HepG2 (cell line): ENCODE measurements around the gene SUSD3. TPM values are rescaled to one million over a fixed set of nuclear protein-coding genes. Genes with fewer than 3 reads are reported as not detected.
A peak's percentile ranks its signal among the peaks of the same experiment; 100 is the strongest.

Experiments
- ATAC-seq: fragments of 200-7000 bp; cut with Tn5 transposase; 3 replicates; pipeline ENCODE4 v1.9.1; 2020; ENCODE audit warnings: mild to moderate bottlenecking, moderate library complexity
- BruUV-seq: library from RNA; stranded (reverse); fragments of 400-500 nt; replicated peaks from 2 replicates; lab custom pipeline; 2021; lab: Mats Ljungman, UMichigan
- CTCF ChIA-PET: fragments of 300-600 bp; formaldehyde crosslinking; extraction: SDS; loops from one replicate; lab custom pipeline; 2021; ENCODE audit warnings: low total read pairs, inconsistent platforms, low intra/inter-chr PET ratio; lab: Yijun Ruan, JAX
- POLR2A ChIA-PET: fragments of 350-600 bp; sonication (Branson Sonifier 250); formaldehyde crosslinking; loops from one replicate; lab custom pipeline; 2020; ENCODE audit warnings: antibody characterized with exemption, inconsistent platforms; lab: Yijun Ruan, JAX
- DNase-seq: peaks from one replicate; pipeline ENCODE4 v3.0.0-alpha.2; 2015; ENCODE audit warnings: low spot score
- FAIRE-seq: peaks from 3 replicates; lab custom pipeline; 2011; peaks lifted over from hg19 to GRCh38; lab: Jason Lieb, UNC
- H2AFZ ChIP-seq: one replicate; pipeline ENCODE4 v1.6.1; 2011; ENCODE audit warnings: low read length, inconsistent platforms
- H3K27ac ChIP-seq: fragments of 300-600 bp; 3 replicates; pipeline ENCODE4 v1.8.0; 2011; ENCODE audit warnings: mixed run types, mild to moderate bottlenecking, mixed read lengths, low read length, inconsistent platforms; ENCODE audit not compliant: insufficient read depth; ENCODE audit errors: extremely low read length
- H3K27me3 ChIP-seq, 2 experiments: fragments of 200-600 bp in 1 of 2; 2 replicates in 1 of 2; 3 replicates in 1 of 2; pipeline versions ENCODE4 v1.6.0 to v1.8.0; 2011; ENCODE audit warnings: low read length in 2 of 2, mild to moderate bottlenecking in 2 of 2, moderate library complexity in 2 of 2, inconsistent platforms in 1 of 2; ENCODE audit not compliant: insufficient read depth in 2 of 2, control insufficient read depth in 1 of 2
- H3K36me3 ChIP-seq, 2 experiments: fragments of 200-600 bp in 1 of 2; replicated peaks in 1 of 2; 2 replicates in 1 of 2; 3 replicates in 1 of 2; pipeline versions ENCODE4 v1.5.1 to v1.8.0; 2011; ENCODE audit warnings: low read length in 2 of 2, inconsistent platforms in 1 of 2; ENCODE audit not compliant: insufficient read depth in 2 of 2, control insufficient read depth in 1 of 2
- H3K4me1 ChIP-seq: 2 replicates; pipeline ENCODE4 v1.5.1; 2012; ENCODE audit warnings: low read length, inconsistent platforms; ENCODE audit not compliant: insufficient read depth
- H3K4me2 ChIP-seq: 2 replicates; pipeline ENCODE4 v1.6.0; 2011; ENCODE audit warnings: low read depth, low read length, inconsistent platforms
- H3K4me3 ChIP-seq, 3 experiments: fragments of 200-600 bp in 1 of 3; sonication (generic), shearing (Covaris generic) in 1 of 3; replicated peaks in 1 of 3; 2 replicates each; pipeline ENCODE4 v1.5.1; 2011 to 2016; ENCODE audit warnings: low read length in 3 of 3, inconsistent platforms in 2 of 3, low read depth in 2 of 3, mild to moderate bottlenecking in 2 of 3, control low read depth in 1 of 3, mixed read lengths in 1 of 3; ENCODE audit not compliant: insufficient read depth in 1 of 3
- H3K79me2 ChIP-seq: one replicate; pipeline ENCODE4 v1.6.1; 2011; ENCODE audit warnings: low read length, inconsistent platforms; ENCODE audit not compliant: insufficient read depth
- H3K9ac ChIP-seq: 2 replicates; pipeline ENCODE4 v1.6.0; 2011; ENCODE audit warnings: mild to moderate bottlenecking, low read depth, low read length, inconsistent platforms; ENCODE audit not compliant: insufficient read depth
- H3K9me3 ChIP-seq: 2 replicates; pipeline ENCODE4 v1.5.1; 2012; ENCODE audit warnings: mild to moderate bottlenecking, low read length
- H4K20me1 ChIP-seq: 2 replicates; pipeline ENCODE4 v1.6.0; 2011; ENCODE audit warnings: inconsistent platforms, mild to moderate bottlenecking, low read length, moderate library complexity; ENCODE audit not compliant: insufficient read depth
- CBX1 ChIP-seq: IDR thresholded peaks from one replicate; pipeline ENCODE4 v1.6.1; 2016; ENCODE audit warnings: antibody characterized with exemption, low read depth
- HOXA5 ChIP-seq: sonication (generic); formaldehyde crosslinking; IDR thresholded peaks from 2 replicates; pipeline ENCODE4 v1.4.0; 2020; ENCODE audit warnings: missing genetic modification reagents
- MAFG ChIP-seq: sonication (generic); formaldehyde crosslinking; IDR thresholded peaks from 2 replicates; pipeline ENCODE4 v1.5.1; 2020; ENCODE audit warnings: mild to moderate bottlenecking, missing genetic modification reagents
- NFIB ChIP-seq: sonication (generic); formaldehyde crosslinking; IDR thresholded peaks from 2 replicates; pipeline ENCODE4 v1.9.0; 2021; ENCODE audit warnings: missing genetic modification reagents, mild to moderate bottlenecking, borderline replicate concordance
- SALL2 ChIP-seq: sonication (generic); formaldehyde crosslinking; IDR thresholded peaks from 2 replicates; pipeline ENCODE4 v1.8.1; 2023; ENCODE audit warnings: mild to moderate bottlenecking, missing genetic modification reagents, inconsistent platforms
- SP5 ChIP-seq: IDR thresholded peaks from 2 replicates; pipeline ENCODE4 v1.6.1; 2016; ENCODE audit warnings: low read depth, borderline replicate concordance
- SUZ12 ChIP-seq: fragments of 150-350 bp; IDR thresholded peaks from 2 replicates; pipeline ENCODE4 v1.6.1; 2014; ENCODE audit warnings: low read depth, low read length
- XBP1 ChIP-seq: sonication (generic); formaldehyde crosslinking; IDR thresholded peaks from 2 replicates; pipeline ENCODE4 v1.5.0; 2020; ENCODE audit warnings: missing genetic modification reagents
- ZMYM3 ChIP-seq: sonication (generic); formaldehyde crosslinking; IDR thresholded peaks from 2 replicates; pipeline ENCODE4 v1.5.1; 2020; ENCODE audit warnings: mild to moderate bottlenecking, missing genetic modification reagents
- ZNF605 ChIP-seq: sonication (generic); formaldehyde crosslinking; IDR thresholded peaks from 2 replicates; pipeline ENCODE4 v1.8.0; 2022; ENCODE audit warnings: mild to moderate bottlenecking, missing genetic modification reagents
- ZNF619 ChIP-seq: sonication (generic); formaldehyde crosslinking; IDR thresholded peaks from 2 replicates; pipeline ENCODE4 v1.4.0; 2020; ENCODE audit warnings: mild to moderate bottlenecking, missing genetic modification reagents
- ZNF703 ChIP-seq: sonication (generic); formaldehyde crosslinking; IDR thresholded peaks from 2 replicates; pipeline ENCODE4 v1.5.1; 2020; ENCODE audit warnings: missing genetic modification reagents, mild to moderate bottlenecking, moderate library complexity, borderline replicate concordance
- ZNF713 ChIP-seq: sonication (generic); formaldehyde crosslinking; IDR thresholded peaks from 2 replicates; pipeline ENCODE4 v1.4.0; 2020; ENCODE audit warnings: mild to moderate bottlenecking, missing genetic modification reagents
- ZNF720 ChIP-seq: sonication (generic); formaldehyde crosslinking; IDR thresholded peaks from 2 replicates; pipeline ENCODE4 v1.4.0; 2020; ENCODE audit warnings: missing genetic modification reagents
- WGBS: methylation state at CpG from one replicate; pipeline ENCODE4 v1.1.6; 2017; ENCODE audit warnings: low lambda C conversion rate; 5-methylcytosine and 5-hydroxymethylcytosine counted together
- in situ Hi-C: cut with HindIII; loops from 2 replicates; pipeline ENCODE4 v1.10.0; 2017; ENCODE audit warnings: low pct_unique_long_range_greater_than_20kb; ENCODE audit not compliant: extremely low pct_ligation_motif_present
- intact Hi-C: fragments of 100-400 bp; cut with micrococcal nuclease; formaldehyde crosslinking; loops from one replicate; pipeline ENCODE4 v1.10.0; 2022; ENCODE audit not compliant: unreplicated experiment
- polyA plus RNA-seq, 8 experiments: library from polyadenylated mRNA; depleted of rRNA in 3 of 8; stranded (reverse) in 7 of 8; unstranded in 1 of 8; fragments of >200 nt; fragmentation: Illumina TruSeq in 4 of 8; extraction: Trizol in 4 of 8; gene quantifications; 2 replicates each; pipeline versions ENCODE4 v1.2.1 to v1.2.3, GENCODE V29; 2011 to 2016; ENCODE audit warnings: low read depth in 4 of 8, missing spikeins in 1 of 8, mixed read lengths in 1 of 8; ENCODE audit not compliant: insufficient read depth in 1 of 8
- total RNA-seq, 5 experiments: library from RNA; depleted of rRNA; stranded (reverse); fragments of >200 nt; fragmentation: Illumina TruSeq; extraction: Trizol; gene quantifications; 2 replicates each; pipeline ENCODE4 v1.2.3, GENCODE V29; 2016; ENCODE audit warnings: low read depth in 1 of 5
- TF ChIP-seq, protein P1 (sequence below): IDR thresholded peaks from 2 replicates; pipeline ENCODE4 v1.4.0; 2020; ENCODE audit warnings: mild to moderate bottlenecking, missing genetic modification reagents
- TF ChIP-seq, protein P2 (sequence below): conservative IDR thresholded peaks from 2 replicates; pipeline ENCODE4 v1.6.1; 2018; ENCODE audit warnings: missing genetic modification reagents
- TF ChIP-seq, protein P3 (sequence below): sonication (generic); formaldehyde crosslinking; IDR thresholded peaks from 2 replicates; pipeline ENCODE4 v1.8.1; 2023; ENCODE audit warnings: missing genetic modification reagents, mild to moderate bottlenecking, borderline replicate concordance
- TF ChIP-seq, protein P4 (sequence below): IDR thresholded peaks from 2 replicates; pipeline ENCODE4 v1.6.1; 2016; ENCODE audit warnings: mild to moderate bottlenecking

Gene SUSD3
- total and polyA plus RNA-seq, 2 of the 13 experiments (the other 11 are each of a cell fraction or from before 2014, with no cell fraction given): 7.0 to 9.1 TPM

DNA sequence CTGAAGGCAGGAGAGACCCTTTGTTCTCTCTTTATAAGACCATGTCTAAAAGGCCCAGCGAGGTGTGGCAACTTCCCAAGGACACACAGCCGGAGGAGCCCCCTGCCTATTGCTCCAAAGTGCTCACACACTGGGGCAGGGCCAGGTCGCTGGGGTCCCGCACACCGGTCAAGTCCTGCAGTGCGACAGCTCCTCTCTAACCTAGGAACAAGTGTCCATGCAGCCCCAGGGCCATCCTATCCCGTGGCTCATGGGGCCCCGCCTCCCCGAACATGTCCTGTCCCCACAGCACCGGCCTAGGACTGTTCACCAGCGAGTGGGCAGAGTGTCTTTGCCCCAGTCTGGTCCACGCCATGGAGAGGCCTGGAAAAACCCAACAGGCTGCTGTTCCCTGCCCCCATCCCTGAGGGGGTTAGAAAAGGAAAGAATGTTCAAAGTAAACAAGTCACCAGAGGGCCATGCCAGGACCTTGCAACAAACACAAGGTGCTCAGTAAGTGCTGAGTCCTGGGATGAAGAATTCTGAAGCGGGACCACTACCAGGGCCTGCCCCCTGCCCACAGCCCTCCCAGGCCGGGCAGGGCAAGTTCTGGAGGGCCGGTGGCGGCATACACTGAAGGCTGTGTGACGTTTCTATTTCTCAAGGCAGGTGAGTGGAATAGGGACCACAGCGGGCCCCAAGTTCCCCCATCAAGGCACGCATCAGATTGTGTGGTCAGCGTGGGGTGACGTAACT is 74.6 kb downstream of the SUSD3 start:
- Histone ChIP-seq H3K79me2 (peaks cover 54% of the 10 kb centered on the region), H2AFZ (no peak overlapping the region), H4K20me1 (no peaks in the 10 kb centered on the region), H3K4me2 (peak overlapping the region; percentile 98), H3K4me1 (peaks cover 84% of the 10 kb centered on the region), H3K9ac (peak overlapping the region; percentile 99), H3K27ac (peak overlapping the region; percentile 99), H3K4me3 (peak overlapping the region; percentile 85 to 96 (median 92)), H3K9me3 (no peaks in the 10 kb centered on the region), H3K36me3 (peaks cover 5 to 6% of the 10 kb centered on the region in 2 experiments; a peak in 3 of 5 replicates), H3K27me3 (peaks cover 1 to 6% of the 10 kb centered on the region in 2 experiments; a peak in 1 of 5 replicates)
- intact Hi-C loops (no loop called here), in situ Hi-C loops (no loop called here)
- peak; percentile 72 for DNase-seq
- ChIA-PET POLR2A (interaction anchor here (1.1 to 7.5 kb wide), 14 partner anchors 10 to 433 kb away, joined by 3 to 195 read pairs (median 9); partner anchors contain the start of genes CARD19 and FAM120AOS), CTCF (no interaction called here)
- TSS peak; percentile 65 for BruUV-seq
- no peak for FAIRE-seq
- 0% methylated on average over 8 of the region's 21 CpGs for WGBS
- peak; percentile 24 for ATAC-seq
- TF ChIP-seq ZNF720 (CRISPR knock-in tag): no peak
- TF ChIP-seq HOXA5: no peak
- TF ChIP-seq, protein P1, sequence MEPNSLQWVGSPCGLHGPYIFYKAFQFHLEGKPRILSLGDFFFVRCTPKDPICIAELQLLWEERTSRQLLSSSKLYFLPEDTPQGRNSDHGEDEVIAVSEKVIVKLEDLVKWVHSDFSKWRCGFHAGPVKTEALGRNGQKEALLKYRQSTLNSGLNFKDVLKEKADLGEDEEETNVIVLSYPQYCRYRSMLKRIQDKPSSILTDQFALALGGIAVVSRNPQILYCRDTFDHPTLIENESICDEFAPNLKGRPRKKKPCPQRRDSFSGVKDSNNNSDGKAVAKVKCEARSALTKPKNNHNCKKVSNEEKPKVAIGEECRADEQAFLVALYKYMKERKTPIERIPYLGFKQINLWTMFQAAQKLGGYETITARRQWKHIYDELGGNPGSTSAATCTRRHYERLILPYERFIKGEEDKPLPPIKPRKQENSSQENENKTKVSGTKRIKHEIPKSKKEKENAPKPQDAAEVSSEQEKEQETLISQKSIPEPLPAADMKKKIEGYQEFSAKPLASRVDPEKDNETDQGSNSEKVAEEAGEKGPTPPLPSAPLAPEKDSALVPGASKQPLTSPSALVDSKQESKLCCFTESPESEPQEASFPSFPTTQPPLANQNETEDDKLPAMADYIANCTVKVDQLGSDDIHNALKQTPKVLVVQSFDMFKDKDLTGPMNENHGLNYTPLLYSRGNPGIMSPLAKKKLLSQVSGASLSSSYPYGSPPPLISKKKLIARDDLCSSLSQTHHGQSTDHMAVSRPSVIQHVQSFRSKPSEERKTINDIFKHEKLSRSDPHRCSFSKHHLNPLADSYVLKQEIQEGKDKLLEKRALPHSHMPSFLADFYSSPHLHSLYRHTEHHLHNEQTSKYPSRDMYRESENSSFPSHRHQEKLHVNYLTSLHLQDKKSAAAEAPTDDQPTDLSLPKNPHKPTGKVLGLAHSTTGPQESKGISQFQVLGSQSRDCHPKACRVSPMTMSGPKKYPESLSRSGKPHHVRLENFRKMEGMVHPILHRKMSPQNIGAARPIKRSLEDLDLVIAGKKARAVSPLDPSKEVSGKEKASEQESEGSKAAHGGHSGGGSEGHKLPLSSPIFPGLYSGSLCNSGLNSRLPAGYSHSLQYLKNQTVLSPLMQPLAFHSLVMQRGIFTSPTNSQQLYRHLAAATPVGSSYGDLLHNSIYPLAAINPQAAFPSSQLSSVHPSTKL: peak; percentile 62; the same call in 1 of the 2 replicates
- no peak for TF ChIP-seq MAFG (CRISPR knock-in tag)
- peak; percentile 43; the same call in 1 of the 2 replicates for TF ChIP-seq ZMYM3 (CRISPR knock-in tag)
- TF ChIP-seq SP5 (CRISPR knock-in tag): no peak; the same call in 1 of the 2 replicates
- 0 out of 2 replicates have a peak, but pooled peaks have one; percentile 29 for TF ChIP-seq ZNF619 (CRISPR knock-in tag)
- TF ChIP-seq, protein P2, sequence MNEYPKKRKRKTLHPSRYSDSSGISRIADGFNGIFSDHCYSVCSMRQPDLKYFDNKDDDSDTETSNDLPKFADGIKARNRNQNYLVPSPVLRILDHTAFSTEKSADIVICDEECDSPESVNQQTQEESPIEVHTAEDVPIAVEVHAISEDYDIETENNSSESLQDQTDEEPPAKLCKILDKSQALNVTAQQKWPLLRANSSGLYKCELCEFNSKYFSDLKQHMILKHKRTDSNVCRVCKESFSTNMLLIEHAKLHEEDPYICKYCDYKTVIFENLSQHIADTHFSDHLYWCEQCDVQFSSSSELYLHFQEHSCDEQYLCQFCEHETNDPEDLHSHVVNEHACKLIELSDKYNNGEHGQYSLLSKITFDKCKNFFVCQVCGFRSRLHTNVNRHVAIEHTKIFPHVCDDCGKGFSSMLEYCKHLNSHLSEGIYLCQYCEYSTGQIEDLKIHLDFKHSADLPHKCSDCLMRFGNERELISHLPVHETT (CRISPR knock-in tag): no peak
- 0 out of 2 replicates have a peak, but pooled peaks have one; percentile 29 for TF ChIP-seq SALL2 (CRISPR knock-in tag)
- no peak for TF ChIP-seq NFIB (CRISPR knock-in tag)
- no peak for TF ChIP-seq CBX1
- TF ChIP-seq ZNF605 (CRISPR knock-in tag): peak; percentile 81
- TF ChIP-seq, protein P3, sequence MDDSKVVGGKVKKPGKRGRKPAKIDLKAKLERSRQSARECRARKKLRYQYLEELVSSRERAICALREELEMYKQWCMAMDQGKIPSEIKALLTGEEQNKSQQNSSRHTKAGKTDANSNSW (CRISPR knock-in tag): peak; percentile 39; the same call in 1 of the 2 replicates
- 0 out of 2 replicates have a peak, but pooled peaks have one; percentile 9 for TF ChIP-seq ZNF703 (CRISPR knock-in tag)
- TF ChIP-seq, protein P4, sequence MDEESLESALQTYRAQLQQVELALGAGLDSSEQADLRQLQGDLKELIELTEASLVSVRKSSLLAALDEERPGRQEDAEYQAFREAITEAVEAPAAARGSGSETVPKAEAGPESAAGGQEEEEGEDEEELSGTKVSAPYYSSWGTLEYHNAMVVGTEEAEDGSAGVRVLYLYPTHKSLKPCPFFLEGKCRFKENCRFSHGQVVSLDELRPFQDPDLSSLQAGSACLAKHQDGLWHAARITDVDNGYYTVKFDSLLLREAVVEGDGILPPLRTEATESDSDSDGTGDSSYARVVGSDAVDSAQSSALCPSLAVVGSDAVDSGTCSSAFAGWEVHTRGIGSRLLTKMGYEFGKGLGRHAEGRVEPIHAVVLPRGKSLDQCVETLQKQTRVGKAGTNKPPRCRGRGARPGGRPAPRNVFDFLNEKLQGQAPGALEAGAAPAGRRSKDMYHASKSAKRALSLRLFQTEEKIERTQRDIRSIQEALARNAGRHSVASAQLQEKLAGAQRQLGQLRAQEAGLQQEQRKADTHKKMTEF (CRISPR knock-in tag): no peak; the same call in 1 of the 2 replicates
- TF ChIP-seq XBP1 (CRISPR knock-in tag): no peak
- no peak for TF ChIP-seq SUZ12
- no peak; the same call in 1 of the 2 replicates for TF ChIP-seq ZNF713 (CRISPR knock-in tag)
